Measurements from ENCODE around the gene POR. TPM values are rescaled to one million over a fixed set of nuclear protein-coding genes. Genes with fewer than 3 reads are reported as not detected.

The POR gene
- total and polyA plus RNA-seq, 2 of the 8 experiments (the other 6 are each of a cell fraction or from before 2014, with no cell fraction given) = 98.7 to 144 TPM

DNA sequence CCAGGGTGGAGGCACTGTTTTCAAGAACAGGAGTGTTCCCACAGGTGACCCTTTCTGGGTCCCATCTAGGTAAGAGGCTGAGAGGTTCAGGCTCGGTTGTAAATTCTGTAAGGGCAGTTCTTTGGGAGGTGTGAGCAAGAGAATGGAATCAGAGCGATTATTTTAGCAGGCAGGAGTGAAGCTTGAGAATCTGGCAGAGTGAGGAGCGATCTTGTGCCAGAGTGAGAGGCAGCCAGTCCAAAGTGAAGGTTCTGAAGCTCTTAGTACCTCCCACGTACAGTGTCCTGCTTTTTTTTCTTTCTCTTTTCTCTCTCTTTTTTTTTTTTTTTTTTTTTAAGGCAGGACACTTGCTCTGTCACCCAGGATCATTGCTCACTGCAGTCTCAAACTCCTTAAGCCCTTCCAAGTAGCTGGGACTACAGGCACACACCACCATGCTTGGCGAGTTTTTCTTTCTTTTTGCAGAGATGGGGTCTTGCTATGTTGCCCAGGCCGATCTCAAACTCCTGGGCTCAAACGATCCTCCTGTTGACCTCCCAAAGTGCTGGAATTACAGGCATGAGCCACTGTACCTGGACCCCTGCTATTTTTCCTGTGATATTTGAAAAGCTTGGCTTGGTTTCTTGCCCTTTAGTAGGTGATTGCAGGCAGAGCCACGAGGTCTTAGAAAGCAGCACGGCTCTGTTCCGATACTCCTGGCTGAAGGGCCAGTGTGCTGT, 10.9 kb downstream of the POR start:
- Histone ChIP-seq H2AFZ (ENCODE audit: low read length) (no peak overlapping the region), H3K18ac (ENCODE audit: extremely low read depth, low read length) (no peak overlapping the region), H2BK5ac (ENCODE audit: low read depth, low read length) (no peak overlapping the region), H3K56ac (replicated peaks; ENCODE audit: insufficient read length, low read depth, low read length) (no peak overlapping the region), H3K4ac (replicated peaks; ENCODE audit: insufficient read length, low read depth, low read length) (no peak overlapping the region), H3K14ac (ENCODE audit: insufficient read length) (no peak overlapping the region), H4K8ac (ENCODE audit: extremely low read depth, insufficient read depth, low read length) (peak overlapping the region; percentile 28; the same call in 1 of the 2 replicates), H2BK12ac (ENCODE audit: low read depth, low read length) (no peak overlapping the region), H2AK5ac (ENCODE audit: low read depth, low read length) (no peak overlapping the region), H3K79me1 (ENCODE audit: low read depth, low read length) (peaks cover 20% of the 10 kb centered on the region), H4K5ac (ENCODE audit: insufficient read length, low read depth, low read length) (no peak overlapping the region), H3K79me2 (ENCODE audit: control insufficient read depth in 1 of 2, insufficient read depth in 2 of 2, low read length in 2 of 2) (peaks cover 25 to 81% of the 10 kb centered on the region in 2 experiments), H2BK120ac (replicated peaks; ENCODE audit: low read depth, low read length) (no peak overlapping the region), H3K9ac (replicated peaks in 1 of 4; ENCODE audit: extremely low read depth in 1 of 4, low read depth in 3 of 4, low read length in 3 of 4) (no peak overlapping the region), H3K23me2 (ENCODE audit: low read depth, low read length) (0 out of 2 replicates have a peak, but pooled peaks cover 2% of the 10 kb centered on the region), H3K23ac (ENCODE audit: insufficient read length) (no peak overlapping the region), H3K36me3 (ENCODE audit: control insufficient read depth in 2 of 4, insufficient read depth in 4 of 4, low read length in 3 of 4) (peaks cover 0 to 3% (median 1%) of the 10 kb centered on the region in 4 experiments; a peak in 3 of 8 replicates), H2BK15ac (ENCODE audit: low read length) (no peak overlapping the region), H3K9me3 (ENCODE audit: insufficient read depth in 2 of 2, low read depth in 1 of 2, low read length in 1 of 2) (peaks cover 0 to 2% of the 10 kb centered on the region in 2 experiments; a peak in 2 of 4 replicates), H3K27me3 (replicated peaks in 1 of 4; ENCODE audit: control insufficient read depth in 3 of 4, extremely low read depth in 1 of 4, insufficient read depth in 3 of 4, low read length in 3 of 4) (no peaks in the 10 kb centered on the region), H3K4me1 (replicated peaks in 1 of 4; ENCODE audit: control insufficient read depth in 3 of 4, insufficient read depth in 4 of 4, low read length in 3 of 4) (no peaks in the 10 kb centered on the region), H3K27ac (ENCODE audit: low read depth, low read length) (no peak overlapping the region), H2BK20ac (ENCODE audit: low read length) (no peak overlapping the region), H3K4me2 (ENCODE audit: insufficient read depth in 1 of 2, low read depth in 2 of 2, low read length in 2 of 2) (no peak overlapping the region), H4K20me1 (replicated peaks in 1 of 2; ENCODE audit: control insufficient read depth in 1 of 2, insufficient read depth in 2 of 2, low read length in 2 of 2) (peaks cover 9 to 23% of the 10 kb centered on the region in 2 experiments), H4K91ac (replicated peaks; ENCODE audit: insufficient read length, low read length) (no peak overlapping the region), H3K4me3 (ENCODE audit: extremely low read depth in 1 of 4, insufficient read depth in 2 of 4, low read depth in 3 of 4, low read length in 4 of 4) (no peak overlapping the region)
- FAIRE-seq (no peak), DNase-seq (ENCODE audit: low read depth in 1 of 2, low spot score in 2 of 2) (no peak)
- ChIA-PET CTCF (ENCODE audit: partially characterized antibody) (interaction anchor here (0.8 to 1.2 kb wide), 2 partner anchors 10 to 23 kb away, joined by 3 read pairs; no protein-coding TSS in a partner anchor), POLR2A (ENCODE audit: partially characterized antibody) (interaction anchor here (0.9 to 4.7 kb wide), 2 partner anchors 9 to 10 kb away, joined by 3 to 31 read pairs; partner anchors contain the start of gene POR)
- 95% methylated on average over 10 of the region's 10 CpGs; no CpG with 5 or more reads in 1 of the 2 experiments for WGBS, 2 experiments (ENCODE audit: extremely low coverage in 1 of 2, insufficient coverage in 1 of 2, insufficient read length in 1 of 2, insufficient replicate concordance in 2 of 2, low coverage in 1 of 2, low lambda C conversion rate in 2 of 2, missing lambda C conversion rate in 1 of 2)
- no peak for TF ChIP-seq FOSL1 (IDR thresholded peaks at IDR 0.05; ENCODE audit: insufficient read depth, low read depth, low read length)
- TF ChIP-seq HDAC6 (IDR thresholded peaks at IDR 0.05; ENCODE audit: low read depth, low read length) = no peak
- no peak for TF ChIP-seq YY1 (IDR thresholded peaks at IDR 0.05; ENCODE audit: low read depth, low read length)
- TF ChIP-seq CBX5 (IDR thresholded peaks at IDR 0.05; ENCODE audit: low read depth, low read length) = no peak
- no peak for TF ChIP-seq EGR1 (IDR thresholded peaks at IDR 0.05; ENCODE audit: borderline replicate concordance, low read depth, low read length)
- TF ChIP-seq SP2 (IDR thresholded peaks at IDR 0.05; ENCODE audit: low read length) = no peak
- TF ChIP-seq, protein P1, sequence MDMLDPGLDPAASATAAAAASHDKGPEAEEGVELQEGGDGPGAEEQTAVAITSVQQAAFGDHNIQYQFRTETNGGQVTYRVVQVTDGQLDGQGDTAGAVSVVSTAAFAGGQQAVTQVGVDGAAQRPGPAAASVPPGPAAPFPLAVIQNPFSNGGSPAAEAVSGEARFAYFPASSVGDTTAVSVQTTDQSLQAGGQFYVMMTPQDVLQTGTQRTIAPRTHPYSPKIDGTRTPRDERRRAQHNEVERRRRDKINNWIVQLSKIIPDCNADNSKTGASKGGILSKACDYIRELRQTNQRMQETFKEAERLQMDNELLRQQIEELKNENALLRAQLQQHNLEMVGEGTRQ (IDR thresholded peaks at IDR 0.05; ENCODE audit: low read length) = no peak
- no peak for TF ChIP-seq RNF2 (IDR thresholded peaks at IDR 0.05; ENCODE audit: borderline replicate concordance, low read depth, low read length, missing control alignments, poor library complexity, severe bottlenecking)
- no peak for TF ChIP-seq TEAD4 (IDR thresholded peaks at IDR 0.05; ENCODE audit: low read depth, low read length)
